ENCODE measurements around the gene KREMEN2. TPM values are rescaled to one million over a fixed set of nuclear protein-coding genes. Genes with fewer than 3 reads are reported as not detected.

KREMEN2 gene
- total RNA-seq, 4 donors from 2014 or later = not detected

DNA sequence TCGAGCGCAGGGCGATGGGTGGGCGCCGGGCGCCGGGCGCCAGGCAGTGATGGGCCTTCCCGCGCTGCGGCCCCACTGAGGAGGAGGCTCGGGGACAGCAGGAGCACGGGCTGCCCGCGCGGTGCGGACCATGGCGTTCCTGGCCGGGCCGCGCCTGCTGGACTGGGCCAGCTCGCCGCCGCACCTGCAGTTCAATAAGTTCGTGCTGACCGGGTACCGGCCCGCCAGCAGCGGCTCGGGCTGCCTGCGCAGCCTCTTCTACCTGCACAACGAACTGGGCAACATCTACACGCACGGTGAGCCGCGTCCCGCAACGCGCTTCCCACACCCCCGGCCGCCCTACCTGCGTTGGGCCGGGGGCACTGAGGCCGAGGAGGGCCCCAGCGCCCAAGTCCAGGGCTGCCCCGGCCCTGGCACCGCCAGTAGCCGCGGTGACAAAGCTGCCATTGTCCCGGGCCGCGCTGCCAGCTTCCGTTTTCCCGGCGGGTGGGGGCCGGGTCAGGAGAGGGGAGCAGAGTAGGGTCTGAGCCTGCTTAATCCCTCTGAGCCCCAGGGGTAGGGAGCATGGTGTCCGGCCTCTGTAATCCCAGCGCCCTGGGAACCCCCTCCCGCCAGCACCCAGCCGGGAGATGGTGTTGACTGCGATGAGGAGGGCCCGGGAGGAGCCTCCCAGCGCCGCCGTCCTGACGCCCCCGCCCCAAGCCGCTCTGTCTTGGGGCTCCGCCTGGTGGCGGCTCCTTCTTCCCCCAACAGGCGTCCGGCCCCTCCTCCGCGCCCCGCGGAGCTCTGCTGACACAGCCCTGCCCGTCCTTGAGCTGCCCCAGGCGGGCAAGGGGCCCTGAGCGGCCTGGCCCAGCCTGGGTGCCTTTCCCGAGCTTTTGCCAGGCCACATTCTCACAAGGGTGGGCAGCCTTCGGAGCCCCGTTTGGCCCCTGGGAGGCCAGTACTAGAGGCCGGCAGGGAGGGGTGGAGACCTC is 5.8 kb downstream of the KREMEN2 start:
- Histone ChIP-seq H3K9me3 (no peaks in the 10 kb centered on the region), H3K27ac (peak overlapping the region in 3 of 4 donors; percentile 41 to 70 (median 55)), H3K4me3 (peak overlapping the region; percentile 36 to 79), H3K27me3 (peaks cover 54% of the 10 kb centered on the region), H3K36me3 (no peaks in the 10 kb centered on the region), H3K4me1 (peaks cover 0 to 58% (median 19%) of the 10 kb centered on the region in 3 donors)
- ATAC-seq = peak; percentile 27
- no CpG with 5 or more reads among the region's 83 CpGs for WGBS, 2 donors (ENCODE audit: low coverage in 1 of 2)
- TF ChIP-seq, protein P1, sequence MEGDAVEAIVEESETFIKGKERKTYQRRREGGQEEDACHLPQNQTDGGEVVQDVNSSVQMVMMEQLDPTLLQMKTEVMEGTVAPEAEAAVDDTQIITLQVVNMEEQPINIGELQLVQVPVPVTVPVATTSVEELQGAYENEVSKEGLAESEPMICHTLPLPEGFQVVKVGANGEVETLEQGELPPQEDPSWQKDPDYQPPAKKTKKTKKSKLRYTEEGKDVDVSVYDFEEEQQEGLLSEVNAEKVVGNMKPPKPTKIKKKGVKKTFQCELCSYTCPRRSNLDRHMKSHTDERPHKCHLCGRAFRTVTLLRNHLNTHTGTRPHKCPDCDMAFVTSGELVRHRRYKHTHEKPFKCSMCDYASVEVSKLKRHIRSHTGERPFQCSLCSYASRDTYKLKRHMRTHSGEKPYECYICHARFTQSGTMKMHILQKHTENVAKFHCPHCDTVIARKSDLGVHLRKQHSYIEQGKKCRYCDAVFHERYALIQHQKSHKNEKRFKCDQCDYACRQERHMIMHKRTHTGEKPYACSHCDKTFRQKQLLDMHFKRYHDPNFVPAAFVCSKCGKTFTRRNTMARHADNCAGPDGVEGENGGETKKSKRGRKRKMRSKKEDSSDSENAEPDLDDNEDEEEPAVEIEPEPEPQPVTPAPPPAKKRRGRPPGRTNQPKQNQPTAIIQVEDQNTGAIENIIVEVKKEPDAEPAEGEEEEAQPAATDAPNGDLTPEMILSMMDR (IDR thresholded peaks at IDR 0.05) = peak in 2 of 4 experiments; percentile 37 to 48
- TF ChIP-seq POLR2AphosphoS5 (IDR thresholded peaks at IDR 0.05) = no peak

DNA sequence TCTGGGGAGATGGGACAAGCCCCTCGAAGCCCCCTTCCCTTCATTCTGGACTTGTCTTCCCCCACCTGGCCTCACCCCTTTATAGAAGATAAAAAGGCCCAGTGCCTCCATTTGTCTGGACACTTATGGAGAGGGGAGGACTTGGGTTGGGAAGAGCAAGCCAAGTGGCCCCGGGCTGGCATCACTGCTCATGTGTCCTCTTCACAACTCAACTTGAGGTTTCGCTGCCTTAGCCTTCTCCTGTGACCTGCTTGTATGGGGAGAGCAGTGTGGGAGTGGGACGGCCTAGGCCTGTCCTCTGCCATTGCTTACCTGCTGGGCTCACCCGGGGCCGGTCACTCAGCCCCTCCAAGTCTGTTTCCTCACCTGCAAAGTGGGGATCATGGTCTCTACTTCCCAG is 6.5 kb downstream of the KREMEN2 start:
- Histone ChIP-seq H3K4me1 (peaks cover 0 to 50% (median 15%) of the 10 kb centered on the region in 3 donors), H3K27me3 (peaks cover 46% of the 10 kb centered on the region), H3K4me3 (peak overlapping the region in 1 of 2 donors; percentile 79), H3K9me3 (no peaks in the 10 kb centered on the region), H3K27ac (peak overlapping the region in 1 of 4 donors; percentile 70), H3K36me3 (no peaks in the 10 kb centered on the region)
- WGBS, 2 donors (ENCODE audit: low coverage in 1 of 2) = 100% methylated on average over 2 of the region's 6 CpGs; no CpG with 5 or more reads in 1 of the 2 donors
- no peak for ATAC-seq
- TF ChIP-seq POLR2AphosphoS5 (IDR thresholded peaks at IDR 0.05) (no peak), POLR2A (IDR thresholded peaks at IDR 0.05) (no peak), EP300 (IDR thresholded peaks at IDR 0.05) (no peak)
- TF ChIP-seq, protein P1 (IDR thresholded peaks at IDR 0.05) = no peak

DNA sequence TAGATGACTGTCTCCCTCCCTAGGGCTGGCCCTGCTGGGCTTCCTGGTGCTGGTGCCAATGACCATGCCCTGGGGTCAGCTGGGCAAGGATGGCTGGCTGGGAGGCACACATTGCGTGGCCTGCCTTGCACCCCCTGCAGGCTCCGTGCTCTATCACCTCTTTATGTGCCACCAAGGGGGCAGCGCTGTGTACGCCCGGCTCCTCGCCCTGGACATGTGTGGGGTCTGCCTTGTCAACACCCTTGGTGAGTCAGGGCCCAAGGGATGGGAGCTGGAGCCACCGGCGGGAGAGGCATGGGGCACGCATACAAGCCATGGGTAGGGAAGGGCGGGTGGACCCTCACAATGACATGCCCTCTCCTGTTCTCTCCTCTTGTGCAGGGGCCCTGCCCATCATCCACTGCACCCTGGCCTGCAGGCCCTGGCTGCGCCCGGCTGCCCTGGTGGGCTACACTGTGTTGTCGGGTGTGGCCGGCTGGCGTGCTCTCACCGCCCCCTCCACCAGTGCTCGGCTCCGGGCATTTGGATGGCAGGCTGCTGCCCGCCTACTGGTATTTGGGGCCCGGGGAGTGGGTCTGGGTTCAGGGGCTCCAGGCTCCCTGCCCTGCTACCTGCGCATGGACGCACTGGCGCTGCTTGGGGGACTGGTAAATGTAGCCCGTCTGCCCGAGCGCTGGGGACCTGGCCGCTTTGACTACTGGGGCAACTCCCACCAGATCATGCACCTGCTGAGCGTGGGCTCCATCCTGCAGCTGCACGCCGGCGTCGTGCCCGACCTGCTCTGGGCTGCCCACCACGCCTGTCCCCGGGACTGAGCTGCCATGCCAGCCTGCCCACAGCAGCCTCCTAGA is 7.3 kb downstream of the KREMEN2 start:
- no peak for ATAC-seq
- TF ChIP-seq EP300 (IDR thresholded peaks at IDR 0.05) = no peak
- Histone ChIP-seq H3K36me3 (no peaks in the 10 kb centered on the region), H3K27me3 (peaks cover 43% of the 10 kb centered on the region), H3K4me1 (peaks cover 0 to 42% (median 15%) of the 10 kb centered on the region in 3 donors), H3K9me3 (no peaks in the 10 kb centered on the region), H3K27ac (no peak overlapping the region), H3K4me3 (no peak overlapping the region)
- WGBS, 2 donors (ENCODE audit: low coverage in 1 of 2) = 70 to 100% methylated on average over 2 to 3 of the region's 35 CpGs

DNA sequence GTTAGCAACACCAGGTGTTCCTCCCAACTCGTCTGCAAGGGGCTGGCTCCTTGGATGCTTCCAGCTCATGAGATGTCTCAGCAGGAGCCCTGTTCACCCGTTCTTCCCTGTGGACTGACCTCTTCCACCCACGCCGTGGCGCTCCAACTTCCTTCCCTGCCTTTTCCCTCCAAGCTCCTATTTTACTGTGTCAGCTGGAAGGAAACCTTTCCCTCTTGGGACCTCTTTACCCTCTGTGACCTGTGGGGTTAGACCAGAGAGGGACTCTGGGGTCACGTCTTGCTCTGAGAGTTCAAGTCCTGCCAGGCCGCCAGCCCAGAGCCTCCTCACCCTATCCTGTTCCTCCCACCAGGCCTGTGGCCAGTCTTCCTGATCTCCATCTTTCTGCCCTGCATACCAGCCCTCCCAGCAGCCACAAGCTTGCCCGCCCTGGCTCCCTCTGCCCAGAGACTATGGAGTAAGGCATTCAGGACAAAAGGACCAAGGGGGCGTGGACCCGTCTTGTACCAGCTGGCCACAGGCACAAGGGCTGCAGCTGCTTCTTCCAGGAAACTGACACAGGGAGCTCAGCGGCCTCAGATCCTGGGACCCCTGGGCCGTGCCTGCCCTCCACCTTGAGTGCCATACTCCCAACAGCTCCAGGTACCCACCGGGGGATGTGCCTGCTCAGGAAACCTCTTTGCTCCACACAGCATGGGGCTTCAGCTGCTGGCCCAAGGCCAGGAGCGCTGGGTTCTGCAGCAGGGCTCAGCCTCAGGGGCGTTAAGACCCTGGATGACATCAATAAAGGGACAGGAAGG is 8.1 kb downstream of the KREMEN2 start:
- WGBS, 2 donors (ENCODE audit: low coverage in 1 of 2) = 61 to 80% methylated on average over 2 to 7 of the region's 15 CpGs
- H3K4me3 ChIP-seq = no peak overlapping the region
- no peak overlapping the region for H3K27ac ChIP-seq

More for the DNA sequence above, 8.1 kb downstream of the KREMEN2 start:
- Histone ChIP-seq H3K4me1 (peaks cover 0 to 34% (median 8%) of the 10 kb centered on the region in 3 donors), H3K9me3 (no peaks in the 10 kb centered on the region), H3K36me3 (no peaks in the 10 kb centered on the region), H3K27me3 (peaks cover 43% of the 10 kb centered on the region)
- TF ChIP-seq, protein P1 (IDR thresholded peaks at IDR 0.05) = no peak
- TF ChIP-seq POLR2AphosphoS5 (IDR thresholded peaks at IDR 0.05) (no peak), EP300 (IDR thresholded peaks at IDR 0.05) (no peak), POLR2A (IDR thresholded peaks at IDR 0.05) (no peak)
- ATAC-seq = no peak
